Keratinocyte (primary cell): ENCODE data around the gene MAPT. TPM values are rescaled to one million over a fixed set of nuclear protein-coding genes. Genes with fewer than 3 reads are reported as not detected.

Experiments used
- DNase-seq: peaks from one replicate; pipeline ENCODE4 v3.0.0-alpha.2; 2011; ENCODE audit warnings: low read depth, missing footprints, low spot score
- FAIRE-seq: peaks from 2 replicates; lab custom pipeline; 2011; peaks lifted over from hg19 to GRCh38; lab: Jason Lieb, UNC
- H2AFZ ChIP-seq: 2 replicates; pipeline ENCODE4 v1.6.0; 2012; ENCODE audit warnings: low read length, control low read depth, inconsistent platforms; ENCODE audit not compliant: control insufficient read depth
- H3K27ac ChIP-seq: 2 replicates; pipeline ENCODE4 v1.5.1; 2011; ENCODE audit warnings: low read length; ENCODE audit not compliant: control insufficient read depth, insufficient read depth
- H3K27me3 ChIP-seq: 3 replicates; pipeline ENCODE4 v1.6.0; 2011; ENCODE audit warnings: low read length; ENCODE audit not compliant: control insufficient read depth, insufficient read depth; ENCODE audit errors: extremely low read depth
- H3K36me3 ChIP-seq, 2 experiments: 2 replicates in 1 of 2; 3 replicates in 1 of 2; pipeline ENCODE4 v1.5.1; 2011; ENCODE audit warnings: low read length in 2 of 2, mild to moderate bottlenecking in 1 of 2; ENCODE audit not compliant: control insufficient read depth in 2 of 2, insufficient read depth in 2 of 2; ENCODE audit errors: extremely low read depth in 1 of 2
- H3K4me1 ChIP-seq: 3 replicates; pipeline ENCODE4 v1.5.1; 2011; ENCODE audit warnings: low read length; ENCODE audit not compliant: control insufficient read depth, insufficient read depth; ENCODE audit errors: extremely low read depth
- H3K4me2 ChIP-seq: 3 replicates; pipeline ENCODE4 v1.6.0; 2011; ENCODE audit warnings: low read depth, low read length; ENCODE audit not compliant: control insufficient read depth, insufficient read depth; ENCODE audit errors: extremely low read depth
- H3K4me3 ChIP-seq, 3 experiments: fragments of 200-600 bp in 1 of 3; sonication (generic) in 1 of 3; 2 replicates in 2 of 3; 3 replicates in 1 of 3; pipeline ENCODE4 v1.5.1; 2011 to 2016; ENCODE audit warnings: low read length in 3 of 3, mild to moderate bottlenecking in 3 of 3, control low read depth in 2 of 3, inconsistent platforms in 1 of 3, low read depth in 1 of 3, mixed read lengths in 1 of 3, mixed run types in 1 of 3, moderate library complexity in 1 of 3; ENCODE audit not compliant: control insufficient read depth in 2 of 3, insufficient read depth in 2 of 3; ENCODE audit errors: extremely low read depth in 1 of 3
- H3K79me2 ChIP-seq: 2 replicates; pipeline ENCODE4 v1.6.0; 2012; ENCODE audit warnings: low read length; ENCODE audit not compliant: control insufficient read depth, insufficient read depth
- H3K9ac ChIP-seq: 3 replicates; pipeline ENCODE4 v1.6.0; 2011; ENCODE audit warnings: low read length; ENCODE audit not compliant: control insufficient read depth, insufficient read depth; ENCODE audit errors: extremely low read depth
- H3K9me1 ChIP-seq: 3 replicates; pipeline ENCODE4 v1.6.0; 2011; ENCODE audit warnings: low read length; ENCODE audit not compliant: control insufficient read depth, insufficient read depth; ENCODE audit errors: extremely low read depth
- H3K9me3 ChIP-seq: 2 replicates; pipeline ENCODE4 v1.5.1; 2012; ENCODE audit warnings: low read depth, low read length; ENCODE audit not compliant: control insufficient read depth
- H4K20me1 ChIP-seq: 3 replicates; pipeline ENCODE4 v1.6.0; 2011; ENCODE audit warnings: low read length; ENCODE audit not compliant: control insufficient read depth, insufficient read depth; ENCODE audit errors: extremely low read depth
- EZH2 ChIP-seq: IDR thresholded peaks from one replicate; pipeline ENCODE4 v1.6.1; 2012; ENCODE audit warnings: inconsistent platforms, mild to moderate bottlenecking, low read length, moderate library complexity
- dilution Hi-C: fragments of 300-500 bp; cut with MboI; formaldehyde crosslinking; loops from one replicate; pipeline ENCODE4 v1.7.0; 2020; ENCODE audit warnings: low sequenced_read_pairs; ENCODE audit not compliant: extremely low pct_ligation_motif_present
- polyA plus RNA-seq, 5 experiments: library from polyadenylated mRNA; depleted of rRNA in 3 of 5; stranded (reverse) in 3 of 5; stranded (forward) in 1 of 5; unstranded in 1 of 5; fragments of >200 nt; gene quantifications; 1 replicate in 1 of 5; 2 replicates in 3 of 5; 3 replicates in 1 of 5; pipeline versions ENCODE4 v1.2.1 to v1.2.3, GENCODE V29; 2011 to 2012; ENCODE audit warnings: missing spikeins in 2 of 5, low read depth in 1 of 5, low replicate concordance in 1 of 5
- TF ChIP-seq, protein P1 (sequence below), 3 experiments: IDR thresholded peaks in 1 of 3; conservative IDR thresholded peaks in 1 of 3; optimal IDR thresholded peaks in 1 of 3; 2 replicates in 2 of 3; 3 replicates in 1 of 3; pipeline versions ENCODE3 to v1.5.1; 2011; ENCODE audit warnings: low read length in 3 of 3, mild to moderate bottlenecking in 3 of 3, moderate library complexity in 2 of 3, control low read depth in 1 of 3, inconsistent platforms in 1 of 3; ENCODE audit not compliant: insufficient read depth in 2 of 3; ENCODE audit errors: extremely low read depth in 1 of 3

Gene MAPT
- polyA plus RNA-seq, 1 donor (not counting 4 experiments of a cell fraction or from before 2014, with no cell fraction given), result 0.08 TPM

- H4K20me1 ChIP-seq, result no peaks in the 10 kb centered on the region
- H3K9ac ChIP-seq, result no peak overlapping the region
- no peaks in the 10 kb centered on the region for H3K9me1 ChIP-seq
- peaks cover 30% of the 10 kb centered on the region for H3K27me3 ChIP-seq
- H2AFZ ChIP-seq, result no peak overlapping the region
- FAIRE-seq, result no peak
- no peaks in the 10 kb centered on the region for H3K9me3 ChIP-seq
- H3K36me3 ChIP-seq, result no peaks in the 10 kb centered on the region
- dilution Hi-C loops, result no loop called here
- H3K4me3 ChIP-seq, result no peak overlapping the region
- no peaks in the 10 kb centered on the region for H3K4me1 ChIP-seq
- no peak for DNase-seq
- H3K27ac ChIP-seq, result no peak overlapping the region
- no peak overlapping the region for H3K4me2 ChIP-seq
- TF ChIP-seq EZH2, result no peak
- TF ChIP-seq, protein P1, sequence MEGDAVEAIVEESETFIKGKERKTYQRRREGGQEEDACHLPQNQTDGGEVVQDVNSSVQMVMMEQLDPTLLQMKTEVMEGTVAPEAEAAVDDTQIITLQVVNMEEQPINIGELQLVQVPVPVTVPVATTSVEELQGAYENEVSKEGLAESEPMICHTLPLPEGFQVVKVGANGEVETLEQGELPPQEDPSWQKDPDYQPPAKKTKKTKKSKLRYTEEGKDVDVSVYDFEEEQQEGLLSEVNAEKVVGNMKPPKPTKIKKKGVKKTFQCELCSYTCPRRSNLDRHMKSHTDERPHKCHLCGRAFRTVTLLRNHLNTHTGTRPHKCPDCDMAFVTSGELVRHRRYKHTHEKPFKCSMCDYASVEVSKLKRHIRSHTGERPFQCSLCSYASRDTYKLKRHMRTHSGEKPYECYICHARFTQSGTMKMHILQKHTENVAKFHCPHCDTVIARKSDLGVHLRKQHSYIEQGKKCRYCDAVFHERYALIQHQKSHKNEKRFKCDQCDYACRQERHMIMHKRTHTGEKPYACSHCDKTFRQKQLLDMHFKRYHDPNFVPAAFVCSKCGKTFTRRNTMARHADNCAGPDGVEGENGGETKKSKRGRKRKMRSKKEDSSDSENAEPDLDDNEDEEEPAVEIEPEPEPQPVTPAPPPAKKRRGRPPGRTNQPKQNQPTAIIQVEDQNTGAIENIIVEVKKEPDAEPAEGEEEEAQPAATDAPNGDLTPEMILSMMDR (optimal IDR thresholded peaks at IDR 0.05 in 1 of 3, IDR thresholded peaks at IDR 0.05 in 1 of 3, conservative IDR thresholded peaks at IDR 0.05 in 1 of 3; ENCODE audit: extremely low read depth in 1 of 3, insufficient read depth in 2 of 3, low read length in 3 of 3), result no peak
- no peaks in the 10 kb centered on the region for H3K79me2 ChIP-seq
Measured at GRCh38 chr17:45977976-45978626, 83.7 kb downstream of the MAPT start.

DNA sequence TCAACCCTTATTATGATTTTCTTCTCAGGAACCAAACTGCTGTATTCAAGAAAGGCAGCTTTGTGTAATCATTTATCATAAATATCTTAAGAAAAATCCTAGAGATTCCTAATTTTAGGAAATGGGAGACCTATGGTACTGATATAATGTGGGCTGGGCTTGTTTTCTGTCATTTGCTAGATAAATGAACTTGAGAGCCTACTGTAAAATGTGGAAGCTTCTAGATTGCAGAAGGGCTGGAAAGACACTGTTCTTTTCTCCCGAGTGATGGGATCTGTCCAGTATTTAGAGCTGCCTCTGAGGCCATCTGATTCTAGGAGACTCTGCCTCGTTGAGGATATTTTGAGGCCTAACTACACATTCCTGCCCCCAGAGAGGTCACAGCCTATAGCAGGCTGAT is 84.8 kb downstream of the MAPT start:
- no peaks in the 10 kb centered on the region for H3K9me1 ChIP-seq
- H3K27me3 ChIP-seq, result peaks cover 20% of the 10 kb centered on the region
- no peak overlapping the region for H3K27ac ChIP-seq
- FAIRE-seq, result no peak
- no peak overlapping the region for H3K9ac ChIP-seq
- no peaks in the 10 kb centered on the region for H3K36me3 ChIP-seq
- H3K79me2 ChIP-seq, result no peaks in the 10 kb centered on the region
- H3K9me3 ChIP-seq, result no peaks in the 10 kb centered on the region
- H3K4me2 ChIP-seq, result no peak overlapping the region
- DNase-seq, result no peak
- H4K20me1 ChIP-seq, result no peaks in the 10 kb centered on the region
- dilution Hi-C loops, result no loop called here
- no peak overlapping the region for H3K4me3 ChIP-seq
- H2AFZ ChIP-seq, result no peak overlapping the region
- no peak for TF ChIP-seq EZH2
- TF ChIP-seq, protein P1 (optimal IDR thresholded peaks at IDR 0.05 in 1 of 3, IDR thresholded peaks at IDR 0.05 in 1 of 3, conservative IDR thresholded peaks at IDR 0.05 in 1 of 3; ENCODE audit: extremely low read depth in 1 of 3, insufficient read depth in 2 of 3, low read length in 3 of 3), result no peak
- H3K4me1 ChIP-seq, result no peaks in the 10 kb centered on the region
